Activated T-cell treated with anti-CD3 and anti-CD28 coated beads for 48 hours (primary cell): ENCODE data around the gene HOXB8.

ENCODE experiments used
- DNase-seq: peaks from one replicate; pipeline ENCODE4 v3.0.0-alpha.2; 2020; ENCODE audit warnings: low read depth

HOXB8 gene

DNA sequence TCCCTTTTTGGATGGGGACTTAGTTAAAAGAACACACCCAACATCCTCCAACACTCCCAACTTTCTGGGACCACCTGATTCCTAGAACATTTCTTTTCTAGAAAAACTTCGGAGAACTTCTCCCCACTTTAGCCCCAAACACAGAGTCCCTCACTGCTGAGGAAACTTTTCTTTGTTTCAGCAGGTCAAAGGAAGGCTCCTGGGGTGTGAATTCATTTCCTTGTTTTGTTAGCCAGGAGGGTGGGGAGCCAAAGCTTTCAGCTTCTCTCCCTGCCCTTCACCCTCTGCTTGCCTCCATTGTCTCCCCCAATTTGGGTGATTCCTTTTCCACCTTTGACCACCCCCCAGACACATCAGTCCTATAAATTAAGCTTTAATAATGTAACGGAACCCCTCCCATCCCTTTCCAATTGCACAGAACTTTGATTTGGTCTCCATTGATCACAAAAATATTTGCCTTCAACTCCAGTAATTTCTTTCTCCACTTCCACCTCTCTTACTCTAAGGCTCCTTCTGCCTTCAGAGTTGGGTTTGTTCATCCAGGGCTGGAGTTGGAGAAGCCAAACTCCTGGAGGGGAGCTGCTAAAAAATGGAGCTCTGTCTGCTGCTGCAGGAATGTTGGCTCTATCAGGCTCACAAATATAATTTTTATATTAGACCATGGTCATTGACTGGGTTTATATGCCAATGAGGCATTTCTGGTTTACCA lies 47.3 kb downstream of the HOXB8 start:
- DNase-seq = no peak

DNA sequence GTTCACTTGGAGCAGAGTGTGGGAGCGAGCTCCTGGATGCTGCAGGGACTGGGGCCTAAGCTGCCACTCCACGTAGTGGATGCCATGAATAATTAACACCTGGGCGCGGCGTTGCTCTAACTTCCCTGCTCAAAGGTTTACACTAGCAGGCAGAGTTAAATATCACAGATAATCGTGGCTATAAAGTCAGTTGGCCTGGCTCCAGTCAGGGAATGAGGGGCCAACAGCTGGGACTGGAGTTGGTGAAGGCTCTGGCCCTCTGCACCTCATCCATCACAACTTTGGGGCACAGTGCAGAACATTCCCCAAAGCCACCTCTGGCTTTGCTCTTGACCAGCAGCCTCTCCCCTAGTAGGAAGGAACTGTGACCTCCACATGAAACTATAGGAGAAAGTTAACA lies 47.9 kb downstream of the HOXB8 start:
- no peak for DNase-seq

DNA sequence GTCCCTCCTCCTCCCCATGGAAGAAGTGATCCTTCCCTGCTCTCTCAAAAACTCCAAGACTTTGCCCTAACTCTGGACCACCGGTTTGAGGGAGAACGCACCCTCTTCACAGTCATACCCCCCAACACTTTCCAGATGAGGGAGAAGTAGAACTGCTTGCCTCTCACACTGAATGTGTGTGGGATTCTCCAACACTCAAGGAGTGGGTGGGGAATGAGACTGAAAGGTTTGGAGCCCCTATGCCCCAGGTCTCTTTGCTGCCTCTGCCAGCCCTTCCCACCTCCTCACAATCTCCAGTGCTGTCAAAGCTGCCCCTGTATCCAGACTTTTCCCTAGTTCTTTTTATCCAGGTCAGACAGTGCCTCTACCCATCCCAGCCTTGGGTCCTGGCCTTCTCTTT lies 48.4 kb downstream of the HOXB8 start:
- no peak for DNase-seq

DNA sequence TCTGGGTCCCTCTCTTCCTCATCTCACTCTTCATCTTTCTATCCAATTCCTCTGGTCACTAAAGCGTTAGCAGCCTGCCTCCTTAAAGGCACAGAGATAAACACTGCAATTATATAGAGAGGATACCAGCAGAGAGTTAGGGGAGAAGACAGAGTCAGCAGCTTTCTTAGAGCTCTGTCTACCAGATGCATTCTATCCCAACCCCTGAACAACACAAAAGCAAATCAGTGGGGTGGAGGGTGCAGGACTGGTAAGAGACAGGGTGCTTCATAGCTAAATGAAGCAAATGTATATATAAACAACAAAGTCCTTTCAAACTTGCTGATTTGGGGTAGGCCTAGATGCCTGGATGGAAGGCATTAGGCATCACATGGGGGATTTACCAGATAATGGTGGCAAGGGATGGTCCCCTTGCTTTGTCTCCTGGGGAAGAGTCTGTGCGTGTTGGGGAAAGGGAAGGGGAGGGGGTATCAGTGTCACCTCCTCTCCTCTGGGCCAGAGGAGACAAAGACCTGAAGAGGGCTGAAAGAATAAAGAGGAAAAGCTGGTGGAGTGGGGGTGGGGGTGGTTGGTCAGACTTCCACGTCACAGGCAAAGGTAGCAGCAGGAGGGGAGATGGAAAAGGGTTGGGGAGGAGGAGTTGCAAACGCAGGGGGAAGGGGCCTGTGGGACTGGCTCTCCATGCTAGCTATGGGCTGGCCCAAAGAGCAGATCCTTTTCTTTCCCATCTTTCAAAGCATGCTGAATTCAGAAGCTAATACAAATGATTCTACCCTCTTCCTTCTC lies 49.0 kb downstream of the HOXB8 start:
- no peak for DNase-seq

DNA sequence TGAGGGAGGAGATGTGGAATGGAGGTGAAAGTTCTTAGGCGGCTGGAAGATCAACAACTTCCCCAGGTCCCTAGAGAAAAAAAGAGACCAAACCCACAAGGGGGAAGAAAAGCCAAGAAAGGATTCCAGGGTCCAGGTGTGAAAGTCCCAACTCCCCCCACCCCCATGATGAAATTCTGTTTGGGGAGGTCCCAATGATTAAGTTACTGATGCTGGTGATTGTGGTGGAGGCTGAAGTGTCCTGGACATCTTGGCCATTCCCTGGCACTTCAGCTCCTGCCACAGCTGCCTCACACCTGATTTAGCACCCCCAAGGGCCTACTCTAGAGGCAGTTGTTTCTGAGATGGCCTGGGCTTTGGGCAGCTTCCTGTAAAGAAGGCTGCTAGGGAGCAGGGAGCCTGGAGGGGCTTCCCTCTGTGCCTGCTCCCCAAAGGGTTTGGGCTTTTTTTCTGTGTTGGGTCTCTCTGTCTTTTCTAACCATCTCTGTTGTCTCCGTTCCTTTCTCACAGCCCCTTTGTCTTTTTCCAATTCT lies 50.0 kb downstream of the HOXB8 start:
- DNase-seq = no peak

DNA sequence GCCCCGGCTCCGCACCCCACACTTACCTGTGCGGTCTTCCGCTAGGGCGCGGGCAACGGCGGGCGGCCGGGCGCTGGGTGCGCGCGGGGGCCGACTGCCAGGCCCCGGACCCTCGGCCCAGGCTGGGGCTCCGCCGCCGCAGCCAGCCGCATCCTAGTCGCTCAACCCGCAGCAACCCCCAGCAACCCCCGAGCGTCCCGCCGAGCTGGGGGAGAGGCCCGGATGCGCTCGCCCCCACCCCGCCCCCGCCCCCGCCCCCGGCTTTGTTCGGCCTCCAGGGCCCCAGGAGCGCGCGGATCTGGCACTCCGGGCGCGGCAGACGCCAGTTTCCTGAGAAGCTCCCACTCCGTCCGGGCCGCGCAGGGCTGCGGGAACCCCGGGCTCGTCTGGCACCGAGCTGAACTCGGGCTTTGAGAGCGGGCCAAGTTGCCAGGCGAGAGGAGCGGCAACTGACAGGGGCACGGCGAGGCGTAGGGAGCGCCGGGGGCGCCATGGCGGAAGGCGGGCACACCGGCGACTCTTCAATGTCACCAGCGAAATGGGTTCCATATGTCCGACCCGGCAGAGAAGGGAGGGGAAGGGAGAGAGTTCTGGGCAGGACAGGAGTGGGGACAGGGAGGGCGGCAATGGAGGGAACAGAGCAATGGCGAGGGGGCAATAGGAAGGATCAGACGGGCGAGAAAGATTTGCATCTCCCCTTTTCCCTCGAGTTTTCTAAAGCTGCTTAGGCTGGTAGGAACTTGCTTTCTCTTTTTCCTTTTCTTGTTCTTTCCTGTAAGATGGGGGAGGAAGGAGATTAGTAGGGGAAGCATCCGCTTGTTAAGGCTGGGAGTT lies 50.7 kb downstream of the HOXB8 start:
- no peak for DNase-seq

DNA sequence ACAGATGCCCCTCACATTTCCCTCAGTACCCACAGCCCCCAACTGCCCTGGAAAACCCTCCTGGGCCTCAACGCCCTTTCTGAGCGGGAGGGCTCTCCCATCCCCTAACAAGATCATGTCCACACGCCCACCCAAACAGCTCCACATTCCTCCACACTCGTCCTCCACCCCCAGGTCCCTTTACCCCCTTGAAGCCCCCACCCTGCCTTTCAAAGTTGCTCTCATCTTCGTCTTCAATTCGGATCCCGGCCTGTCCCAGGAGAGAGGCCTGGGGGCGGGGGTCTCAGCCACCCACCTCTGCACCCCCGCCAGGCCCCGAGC lies 51.3 kb downstream of the HOXB8 start:
- DNase-seq = no peak

DNA sequence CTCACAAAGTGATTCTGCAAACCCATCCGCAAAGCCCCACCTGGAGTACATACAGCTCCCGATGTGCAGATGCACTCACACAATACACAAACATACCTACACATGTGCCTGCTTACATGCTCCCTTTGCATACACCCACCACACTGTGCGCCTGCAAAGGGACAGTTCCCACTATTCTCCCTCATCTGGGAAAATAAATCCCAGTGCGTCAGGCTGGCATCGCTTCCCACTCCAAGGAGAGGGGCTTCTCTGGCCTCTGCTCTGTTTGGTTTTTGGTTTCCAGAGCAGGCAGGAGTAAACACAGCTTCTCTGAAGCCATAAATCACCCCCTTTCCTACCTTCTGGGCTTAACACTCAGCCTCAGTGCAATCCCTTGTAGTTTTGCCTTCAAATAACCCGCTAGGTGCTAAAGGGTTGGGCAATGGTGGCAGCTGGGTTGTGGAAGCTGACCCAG lies 51.7 kb downstream of the HOXB8 start:
- no peak for DNase-seq

DNA sequence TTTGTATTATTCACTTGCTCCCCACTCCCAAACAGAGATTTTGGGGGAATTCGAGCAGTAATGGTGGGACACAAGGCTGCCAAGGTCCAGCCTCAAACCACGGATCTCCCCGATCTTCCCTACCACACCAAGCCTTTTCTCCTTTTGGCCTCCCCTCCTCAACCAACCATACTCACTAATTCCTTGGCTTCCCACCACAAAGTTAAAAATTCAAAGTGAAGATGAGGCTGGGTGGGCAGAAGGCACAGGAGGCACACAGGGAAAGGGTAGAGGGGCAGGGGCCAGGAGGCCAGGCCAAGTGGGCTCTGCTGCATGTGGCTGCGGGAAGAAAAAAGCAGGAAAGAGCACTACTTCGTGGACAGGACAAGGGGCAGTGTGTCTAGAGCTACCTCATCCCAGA lies 52.2 kb downstream of the HOXB8 start:
- DNase-seq = no peak
